Activated CD4-positive, CD25-positive, alpha-beta regulatory T cell treated with anti-CD3 and anti-CD28 coated beads, Interleukin-2, amount 50 U/mL, for 24 hours (primary cell): ENCODE data around the gene NFATC2.

Source experiments
- ATAC-seq, 2 donors: fragments of 150-1000 bp; cut with Tn5 transposase; one replicate each; pipeline ENCODE4 v1.10.0; 2021; ENCODE audit warnings: mild to moderate bottlenecking in 1 of 2, moderate library complexity in 1 of 2

Gene NFATC2

DNA sequence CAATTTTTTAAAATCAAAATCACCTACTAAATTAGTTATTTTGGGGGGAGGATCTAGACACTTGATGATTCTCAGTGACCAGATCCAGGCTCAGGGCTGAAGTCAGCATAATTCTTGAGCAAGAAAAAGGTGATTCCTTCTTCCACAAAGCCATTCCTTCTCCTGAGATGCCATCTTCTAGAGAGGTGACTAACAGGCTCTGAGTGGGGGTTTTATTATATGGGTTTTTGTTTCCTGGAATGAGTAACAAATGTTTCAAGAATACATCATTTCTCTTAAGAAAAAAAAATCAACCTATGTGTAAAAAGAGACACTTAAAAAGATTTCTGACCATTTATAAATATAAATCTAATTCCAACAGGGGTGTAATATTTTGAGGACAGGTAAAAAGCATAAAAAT is 154.3 kb downstream of the NFATC2 start:
- no peak for ATAC-seq

DNA sequence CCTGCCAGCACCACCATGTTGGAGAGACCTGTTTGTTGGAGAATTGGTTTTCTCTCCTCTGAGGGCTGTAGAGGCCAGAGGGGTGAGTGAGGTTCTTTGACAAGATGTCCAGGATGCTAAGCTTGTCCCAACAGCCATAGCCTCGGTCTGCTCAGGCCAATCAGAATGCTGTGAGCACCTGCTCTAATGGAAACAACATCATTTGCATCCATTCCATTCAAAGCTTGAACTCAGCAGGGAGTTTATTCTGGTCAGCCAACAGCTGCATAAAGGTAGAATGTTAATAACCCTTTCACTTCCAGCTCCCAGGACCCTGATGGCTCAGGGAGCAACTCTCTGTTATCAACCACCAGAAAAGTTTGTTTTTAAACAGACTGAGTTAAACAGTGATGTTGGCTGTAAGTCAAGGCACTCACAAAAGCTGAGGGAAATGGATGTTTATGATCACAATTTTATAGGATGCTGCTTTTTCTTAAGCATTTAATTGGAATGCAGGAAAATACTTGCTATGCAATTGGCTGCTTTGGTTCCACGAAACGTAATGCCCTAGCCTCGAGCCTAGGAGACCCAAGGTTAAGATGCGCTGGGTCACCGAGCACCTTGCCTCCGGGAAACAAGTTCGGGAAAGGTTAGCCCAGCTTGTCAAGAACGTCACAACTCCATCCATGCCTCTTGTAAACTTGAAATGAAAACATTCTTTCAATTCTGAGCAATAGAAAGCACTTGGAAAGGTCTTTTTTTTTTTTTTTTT is 155.2 kb downstream of the NFATC2 start:
- ATAC-seq, result no peak

DNA sequence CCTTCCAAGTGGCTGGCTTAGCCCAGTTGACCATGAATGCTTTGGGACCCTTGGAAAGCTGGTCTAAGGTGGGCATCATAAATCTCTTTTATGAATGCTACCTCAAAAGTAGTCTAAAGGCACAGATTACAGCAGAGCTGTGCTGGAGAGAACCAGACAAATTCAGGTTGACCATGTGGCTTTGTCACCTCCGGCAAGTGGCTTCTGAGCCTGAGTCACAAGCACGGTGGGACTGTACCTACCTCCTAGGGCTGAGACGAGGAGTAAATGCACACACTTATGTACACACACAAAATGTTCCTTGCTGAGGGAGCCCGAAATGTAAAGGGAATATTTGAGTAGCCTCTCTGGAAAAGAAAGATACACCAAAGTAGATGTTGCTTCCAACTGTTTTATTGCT is 155.9 kb downstream of the NFATC2 start:
- ATAC-seq, result peak; percentile 81 to 94

DNA sequence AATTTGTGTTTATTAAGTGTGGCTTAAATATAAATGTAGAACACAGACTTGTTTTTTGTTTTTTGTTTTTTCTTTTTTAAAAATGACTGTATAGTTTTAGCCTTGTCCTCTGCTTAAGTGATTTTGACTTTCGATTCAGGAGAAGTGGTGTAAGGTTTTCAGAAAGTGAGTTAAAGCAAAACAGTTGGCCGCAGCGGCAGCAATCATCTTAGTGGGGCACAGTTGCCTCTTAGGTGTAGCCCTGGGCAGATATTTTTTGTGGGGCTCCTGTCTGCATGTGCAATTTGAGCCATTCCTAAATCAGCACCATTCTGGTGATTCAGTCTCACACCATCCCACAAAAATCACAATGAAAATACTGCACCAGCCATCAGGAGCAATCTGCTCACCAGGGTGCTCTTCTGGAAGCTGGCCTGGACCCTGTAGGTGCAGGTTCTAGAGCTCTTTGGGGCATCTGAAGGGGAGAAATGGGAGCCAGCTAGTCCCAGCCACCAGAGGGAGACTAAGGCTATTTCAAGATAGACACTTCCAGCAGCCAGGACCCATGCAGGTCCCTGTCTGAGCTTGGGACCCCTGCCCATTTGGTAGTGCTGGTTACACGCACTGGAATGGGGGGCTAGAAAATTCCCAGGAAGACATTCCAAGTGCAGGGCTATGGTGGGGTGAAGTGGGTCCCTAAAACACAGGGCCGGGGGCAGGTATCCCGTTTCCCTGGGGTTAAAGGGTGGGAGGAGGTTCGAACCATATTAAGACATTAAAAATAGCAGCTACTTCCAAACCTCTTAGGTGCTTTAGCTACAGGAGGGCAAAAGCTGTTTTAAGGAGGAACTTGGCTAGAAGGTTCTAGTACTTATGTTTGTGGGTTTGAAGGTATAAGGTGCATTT is 156.6 kb downstream of the NFATC2 start:
- ATAC-seq, result no peak

DNA sequence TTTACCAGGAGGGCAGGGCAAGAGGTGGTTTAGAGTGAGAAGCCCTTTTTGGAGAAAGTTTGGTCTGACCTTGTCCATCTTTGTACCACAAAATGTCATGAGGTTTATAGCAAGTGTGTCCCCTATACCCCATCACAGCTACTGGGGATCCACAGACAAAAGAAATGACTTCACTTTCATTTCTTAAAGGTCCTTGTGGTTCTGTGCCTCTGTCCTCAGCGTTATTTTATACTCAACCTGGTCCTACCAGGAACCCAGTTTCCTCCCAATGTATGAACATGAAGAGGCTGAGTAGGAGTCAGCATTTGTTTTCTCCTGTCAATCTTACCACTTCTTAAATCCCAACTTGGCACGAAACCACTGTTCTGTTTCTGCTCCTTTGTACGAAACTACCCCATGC is 157.6 kb downstream of the NFATC2 start:
- no peak for ATAC-seq

DNA sequence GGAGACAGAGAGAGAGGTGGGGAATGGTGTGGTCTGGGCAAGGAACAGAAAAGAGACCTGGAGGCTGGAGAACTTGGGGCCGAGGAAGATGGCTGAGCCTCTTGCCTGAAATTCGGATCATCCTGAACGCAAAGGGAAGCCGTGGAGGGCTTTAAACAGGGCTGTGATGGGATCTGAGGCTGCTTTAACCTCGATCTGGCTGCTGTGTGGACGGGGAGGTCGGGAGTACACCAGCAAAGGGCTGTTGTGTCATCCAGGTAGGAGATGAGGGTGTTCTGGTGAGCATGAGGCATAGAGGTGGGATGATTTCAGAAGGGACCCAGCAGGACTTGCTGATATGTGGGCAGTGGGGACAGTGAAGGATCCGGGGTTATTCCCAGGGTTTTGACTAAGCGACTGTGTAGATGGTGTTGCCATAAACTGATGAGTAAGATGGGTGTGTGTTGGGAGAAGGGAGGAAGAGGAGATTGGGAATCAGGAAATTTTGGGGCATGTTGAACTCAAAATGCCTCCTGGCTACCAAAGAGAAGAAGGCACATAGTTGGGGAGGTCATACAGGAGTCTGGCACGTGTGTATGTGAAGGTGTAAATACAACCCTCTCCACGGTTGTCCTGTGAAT is 158.5 kb downstream of the NFATC2 start:
- no peak for ATAC-seq

DNA sequence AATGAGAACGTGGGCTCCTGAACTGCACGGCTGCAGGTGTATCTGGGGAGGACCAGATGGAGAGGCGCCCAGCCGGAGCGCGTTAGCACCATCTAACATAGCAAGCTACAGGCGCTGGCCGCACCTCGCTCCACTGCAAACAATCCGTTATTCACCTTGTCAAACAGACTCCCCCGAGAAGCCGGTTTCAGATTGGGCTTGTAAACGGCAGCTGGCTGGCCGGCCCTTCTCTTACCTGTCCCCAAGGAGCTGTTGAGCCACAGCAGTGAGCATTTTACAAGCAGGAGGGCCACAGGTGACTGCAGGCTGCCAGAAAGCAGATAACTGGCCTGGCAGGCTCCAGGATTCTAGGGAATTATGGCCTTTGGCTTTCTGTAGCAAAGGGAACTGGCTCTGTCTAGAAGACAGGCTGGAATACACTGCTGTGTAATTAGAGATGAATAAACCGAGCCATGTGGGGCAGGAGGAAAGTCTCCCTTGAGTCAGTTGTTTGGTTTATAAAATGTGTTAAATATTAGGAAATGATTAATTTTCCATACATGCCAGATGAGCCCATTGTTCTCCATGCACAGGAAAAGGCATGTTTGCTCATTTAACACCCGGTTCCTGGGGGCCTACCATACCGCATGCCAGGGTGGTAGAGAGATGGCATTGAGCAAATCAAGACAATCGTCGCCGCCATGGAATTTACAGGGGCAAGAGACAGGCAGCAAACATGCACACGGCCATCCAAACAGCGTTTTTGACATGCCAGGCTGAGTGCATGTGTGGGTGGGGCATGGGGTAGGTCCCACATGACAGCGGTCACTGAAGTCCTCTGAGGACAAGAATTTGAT is 159.3 kb downstream of the NFATC2 start:
- ATAC-seq, result no peak

DNA sequence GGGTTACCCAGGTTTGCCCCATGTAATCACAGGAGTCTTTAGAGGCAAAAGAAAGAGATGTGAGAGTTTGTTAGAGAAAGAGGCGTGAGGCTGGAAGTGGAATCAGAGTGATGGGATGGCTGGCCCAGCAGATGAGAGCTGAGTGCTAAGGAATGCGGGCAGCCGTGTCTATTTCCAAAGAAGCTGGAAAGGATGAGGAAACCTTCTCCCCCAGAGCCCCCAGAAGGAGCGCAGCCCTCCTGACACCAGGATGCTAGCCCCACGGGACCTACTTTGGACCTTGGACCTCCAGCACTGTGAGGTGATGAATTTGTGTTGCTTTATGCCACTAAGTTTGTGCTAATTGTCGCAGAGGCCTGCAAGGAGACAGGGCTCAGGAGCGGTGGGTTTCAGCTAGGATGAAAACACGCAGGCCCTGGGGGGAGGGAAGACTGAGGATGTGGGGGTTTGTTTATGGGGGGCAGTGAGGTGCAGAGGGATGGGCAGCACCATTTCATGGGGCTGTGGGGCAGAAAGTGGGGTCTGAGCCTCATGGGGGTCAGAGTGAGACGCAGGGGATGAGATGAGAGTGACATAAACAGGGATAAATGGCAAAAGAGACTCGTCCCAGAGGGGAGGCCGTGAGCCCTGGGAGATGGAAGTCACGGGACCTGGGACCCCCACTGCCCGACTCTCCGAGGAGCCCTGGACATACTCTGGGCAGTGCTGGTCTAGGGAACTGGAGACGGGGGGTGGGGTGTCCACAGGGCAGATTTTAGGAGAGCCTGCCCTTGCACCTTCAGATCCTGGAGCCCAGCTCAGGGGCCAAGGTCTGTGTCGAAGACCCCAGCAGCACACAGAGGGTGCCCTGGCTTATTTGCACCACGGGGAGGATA is 160.2 kb downstream of the NFATC2 start:
- ATAC-seq, result no peak

DNA sequence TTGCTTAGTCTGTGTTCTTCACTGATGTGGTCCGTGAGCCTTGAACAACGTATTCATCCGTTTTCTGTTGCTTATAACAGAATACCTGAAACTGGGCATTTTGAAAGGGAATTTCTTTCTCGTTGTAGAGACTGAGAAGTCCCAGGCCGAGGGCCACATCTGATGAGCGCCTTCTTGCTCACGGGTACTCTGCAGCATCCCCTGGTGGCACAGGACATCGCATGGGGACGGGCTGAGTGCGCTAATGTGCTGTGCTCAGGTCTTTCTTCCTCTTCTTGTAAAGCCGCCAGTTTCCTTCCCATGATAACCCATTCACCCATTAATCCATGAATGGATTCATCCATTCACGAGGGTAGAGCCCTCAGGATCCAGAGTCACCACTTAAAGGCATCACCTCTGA is 161.0 kb downstream of the NFATC2 start:
- ATAC-seq, result no peak

DNA sequence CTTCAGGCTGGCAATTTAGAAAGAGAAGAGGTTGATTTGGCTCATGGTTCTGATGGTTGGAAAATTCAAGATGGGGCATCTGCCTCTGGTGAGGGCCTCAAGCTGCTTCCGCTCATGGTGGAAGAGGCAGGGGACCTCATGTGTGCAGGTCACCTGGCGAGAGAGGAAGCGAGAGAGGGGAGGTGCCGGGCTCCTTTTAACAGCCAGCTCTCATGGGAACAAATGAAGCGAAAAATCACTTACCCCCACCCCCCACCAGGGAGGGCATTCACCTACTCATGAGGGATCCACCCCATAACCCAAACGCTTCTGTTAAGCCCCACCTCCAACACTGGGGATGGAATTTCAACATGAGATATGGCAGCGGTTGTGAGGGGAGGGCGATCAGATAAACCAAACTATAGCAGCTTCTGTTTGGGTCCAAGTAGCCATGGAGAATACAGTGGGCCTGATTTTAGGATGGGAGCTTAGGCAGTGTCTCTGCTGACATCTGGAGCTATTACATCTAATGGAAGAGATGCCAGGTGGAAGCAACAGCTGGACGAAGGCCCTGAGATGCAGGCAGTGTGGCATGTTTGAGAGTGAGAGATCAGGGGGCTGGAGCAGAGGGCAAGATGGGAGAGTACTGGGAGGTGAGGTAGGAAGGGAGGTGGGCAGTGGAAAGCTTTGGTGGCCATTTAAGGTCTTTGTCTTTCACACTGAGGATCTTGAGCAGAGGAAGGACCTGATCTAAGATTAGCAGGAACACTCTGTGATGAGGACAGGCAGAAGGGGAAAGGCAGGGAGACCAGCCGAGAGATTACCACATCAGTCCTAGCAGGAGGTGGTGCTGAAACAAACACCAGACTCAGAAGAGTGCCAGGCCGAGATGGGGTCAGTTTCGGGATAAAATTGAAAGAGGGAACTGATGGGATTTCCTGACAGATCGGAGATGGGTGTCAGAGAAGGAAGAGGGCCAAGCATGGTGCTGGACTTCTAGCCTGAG is 161.8 kb downstream of the NFATC2 start:
- no peak for ATAC-seq

DNA sequence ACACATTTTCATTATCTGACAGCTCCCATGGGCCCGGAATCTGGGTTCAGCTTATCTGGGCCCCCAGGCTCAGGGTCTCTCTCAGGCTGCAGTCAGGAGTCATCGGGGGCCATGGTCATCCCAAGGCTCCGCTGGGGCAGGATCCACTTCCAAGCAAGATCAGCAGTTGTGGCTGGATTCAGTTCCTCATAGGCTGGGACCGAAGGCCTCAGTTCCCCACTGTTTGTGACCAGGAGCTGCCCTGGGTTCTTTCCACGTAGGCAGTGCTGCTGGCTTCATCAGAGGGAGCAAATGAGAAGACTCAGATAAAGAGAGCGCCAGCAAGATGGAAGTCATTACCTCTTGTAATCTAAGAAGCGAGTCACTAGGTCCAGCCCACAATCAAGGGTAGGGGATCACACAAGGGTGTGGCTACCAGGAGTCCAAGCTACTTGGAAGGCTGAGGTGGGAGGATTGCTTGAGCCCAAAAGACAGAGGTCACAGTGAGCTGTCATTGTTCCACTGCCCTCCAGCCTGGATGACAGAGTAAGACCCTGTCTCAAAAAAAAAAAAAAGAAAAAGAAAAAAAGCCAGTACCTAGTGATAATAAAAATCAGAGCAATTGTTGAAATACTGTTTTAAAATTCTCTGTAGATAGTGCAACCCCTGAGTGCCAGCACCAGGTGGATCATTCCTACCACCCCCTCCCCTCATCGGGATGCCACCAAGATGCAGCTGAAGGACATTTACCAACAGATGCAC is 162.7 kb downstream of the NFATC2 start:
- ATAC-seq, result no peak

DNA sequence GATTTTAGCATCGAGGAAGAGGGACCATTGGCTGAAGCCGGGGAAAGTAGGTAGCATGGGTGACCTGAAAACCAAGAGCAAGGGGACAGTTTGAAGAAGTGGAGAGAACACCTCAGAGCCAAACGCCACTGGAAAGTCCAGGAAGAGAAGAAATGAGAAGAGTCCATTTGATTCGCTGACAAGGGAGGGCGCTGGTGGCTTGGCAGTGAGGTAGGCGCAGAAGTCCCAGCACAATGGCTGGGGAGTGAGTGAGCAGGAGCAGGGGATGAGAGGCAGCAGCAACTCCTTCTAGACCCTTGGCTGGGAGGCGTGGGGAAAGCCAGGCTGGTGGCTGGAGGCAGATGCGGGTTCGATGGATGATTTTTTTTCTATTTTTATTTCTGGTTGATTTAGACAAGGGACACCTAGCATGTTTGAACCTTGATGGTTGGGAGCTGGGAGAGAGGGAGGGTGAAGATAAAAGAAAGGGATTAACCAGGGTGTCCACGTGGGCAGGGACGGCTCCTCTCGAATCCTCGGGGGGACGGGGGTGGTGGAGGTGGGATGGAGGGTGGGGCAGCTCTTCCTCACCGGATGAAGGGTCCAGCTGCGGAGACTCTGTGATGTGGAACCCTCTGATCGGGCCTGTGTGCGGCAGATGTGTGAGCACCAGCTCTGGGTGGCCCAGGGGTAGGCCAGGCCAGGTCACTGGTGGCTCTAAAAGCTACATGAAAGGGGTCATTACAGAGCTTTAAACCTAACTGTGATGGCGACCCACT is 164.2 kb downstream of the NFATC2 start:
- ATAC-seq, result no peak

DNA sequence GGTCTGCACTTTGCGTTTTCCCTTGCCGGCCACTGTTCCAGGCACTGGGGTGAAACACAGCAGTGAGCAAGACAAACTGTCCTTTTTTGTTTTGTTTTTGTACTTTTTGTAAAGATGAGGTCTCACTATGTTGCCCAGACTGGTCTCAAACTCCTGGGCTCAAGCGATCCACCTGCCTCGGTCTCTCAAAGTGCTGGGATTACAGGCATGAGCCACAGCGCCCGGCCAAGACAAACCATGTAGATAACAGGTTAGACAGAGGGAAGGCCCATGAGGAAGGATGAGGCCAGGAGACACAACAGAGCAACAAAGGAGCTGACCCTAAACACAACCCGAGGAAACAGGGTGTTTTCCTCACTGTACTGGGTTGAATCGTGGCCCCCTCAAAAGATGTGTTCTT is 165.4 kb downstream of the NFATC2 start:
- no peak for ATAC-seq

DNA sequence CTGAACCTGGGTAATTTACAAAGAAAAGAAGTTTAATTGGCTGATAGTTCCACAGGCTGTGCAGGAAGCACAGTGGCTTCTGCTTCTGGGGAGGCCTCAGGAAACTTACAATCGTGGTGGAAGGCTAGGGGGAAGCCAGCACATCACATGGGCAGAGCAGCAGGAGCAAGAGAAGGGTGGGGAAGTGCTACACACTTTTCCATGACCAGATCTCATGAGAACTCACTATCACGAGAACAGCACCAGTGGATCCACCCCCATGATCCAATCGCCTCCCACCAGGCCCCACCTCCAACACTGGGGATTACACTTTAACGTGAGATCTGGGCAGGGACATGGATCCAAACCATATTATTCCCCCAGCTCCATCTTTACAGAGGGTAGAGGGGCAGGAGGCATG is 166.4 kb downstream of the NFATC2 start:
- ATAC-seq, result no peak

DNA sequence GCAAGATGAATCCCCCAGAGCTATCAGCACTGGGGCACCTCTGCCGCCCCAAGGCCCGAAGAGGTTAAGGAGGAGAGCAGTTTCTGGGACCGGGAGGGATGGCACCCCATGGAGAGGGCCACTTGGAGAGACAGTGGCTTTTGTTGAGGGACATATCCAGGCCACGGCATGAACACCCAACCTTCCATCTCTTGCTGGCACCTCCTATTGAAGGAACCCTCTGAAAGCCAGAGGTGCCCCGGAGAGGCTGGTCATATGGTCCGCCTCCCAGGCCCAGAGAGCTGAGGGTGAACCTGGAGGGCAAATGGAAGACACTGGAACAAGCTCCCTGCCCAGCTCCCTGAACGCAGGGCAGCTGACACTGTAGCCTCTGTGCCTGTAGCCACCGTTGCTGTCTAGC is 167.0 kb downstream of the NFATC2 start:
- no peak for ATAC-seq

DNA sequence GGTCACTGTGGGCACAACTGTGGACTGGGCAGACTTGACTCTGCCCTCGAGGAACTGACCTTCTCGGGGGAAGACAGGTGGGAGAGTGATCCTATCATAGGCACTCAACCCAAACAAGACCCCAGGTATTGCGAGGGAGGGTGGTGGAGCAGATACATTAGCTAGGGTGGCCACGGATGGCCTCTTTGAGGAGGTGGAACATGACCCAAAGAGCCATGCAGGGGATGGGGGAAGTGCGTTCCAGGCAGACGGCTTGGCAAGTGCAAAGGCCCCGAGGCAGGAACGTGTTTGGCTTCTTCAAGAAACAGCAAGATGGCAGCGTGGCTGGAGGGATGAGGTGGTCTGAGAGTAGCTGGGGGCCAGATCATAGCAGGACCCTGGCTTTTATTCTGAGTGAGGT is 167.6 kb downstream of the NFATC2 start:
- ATAC-seq, result no peak

DNA sequence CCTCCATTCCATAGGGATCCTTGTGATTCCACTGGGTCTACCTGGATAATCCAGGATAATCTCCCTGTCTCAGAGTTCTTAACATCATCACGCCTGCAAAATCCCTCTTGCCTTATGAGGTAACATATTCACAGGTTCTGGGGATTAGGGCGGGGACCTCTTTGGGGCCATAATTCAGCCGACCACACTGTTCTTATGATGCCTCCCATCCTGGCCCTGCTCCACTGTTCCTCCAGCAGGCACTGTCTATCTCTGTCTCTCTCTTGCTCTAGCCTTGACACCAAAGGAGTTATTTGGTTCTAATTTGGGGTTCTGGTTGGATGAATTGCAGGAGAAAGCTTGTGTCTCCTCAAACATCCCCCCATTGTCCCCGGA is 168.1 kb downstream of the NFATC2 start:
- ATAC-seq, result no peak

DNA sequence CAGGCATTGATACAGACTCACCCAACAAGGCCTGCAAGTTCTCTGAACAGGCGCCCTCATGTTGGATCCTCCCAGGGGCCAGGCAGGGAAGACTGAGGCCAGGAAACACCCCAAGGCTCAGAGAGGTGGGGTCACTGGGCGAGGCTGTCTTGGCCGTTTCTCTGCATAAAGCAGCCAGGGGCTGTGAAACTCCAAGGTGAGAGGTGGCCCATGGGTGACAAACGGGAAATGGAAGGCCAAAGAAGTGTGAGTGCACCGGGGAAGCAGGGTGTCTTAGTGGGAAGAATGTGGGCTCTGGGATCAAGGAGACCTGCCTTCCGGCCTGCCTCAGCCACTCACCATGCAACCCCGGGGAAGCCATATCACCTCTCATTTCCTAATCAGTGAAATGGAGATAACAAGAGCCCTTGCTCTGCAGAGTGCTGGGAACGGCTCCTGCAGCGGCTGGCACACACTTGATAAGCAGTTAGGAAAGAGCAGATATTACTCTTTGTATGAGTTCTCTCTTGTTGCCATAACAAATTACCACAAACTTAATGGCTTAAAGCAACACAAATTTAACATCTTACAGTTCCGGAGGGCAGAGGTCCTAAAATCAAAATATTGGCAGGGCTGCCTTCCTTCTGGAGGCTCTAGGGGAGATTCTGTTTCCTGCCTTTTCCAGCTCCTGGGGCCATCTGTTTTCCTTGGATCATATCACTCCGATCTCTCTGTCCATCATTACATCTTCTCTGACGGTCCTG is 168.6 kb downstream of the NFATC2 start:
- ATAC-seq, result no peak
